Mesothelial cell of epicardium (in vitro differentiated cells): ENCODE results near the gene WNT8B. TPM values are rescaled to one million over a fixed set of nuclear protein-coding genes. Genes with fewer than 3 reads are reported as not detected.

Source experiments
- DNase-seq, 2 experiments: peaks; one replicate each; pipeline ENCODE4 v3.0.0; 2021; ENCODE audit warnings: low spot score in 2 of 2; ENCODE audit not compliant: unreplicated experiment in 2 of 2
- H3K27ac Mint-ChIP-seq: 2 replicates; pipeline ENCODE4 v1.8.0; 2021; ENCODE audit warnings: mixed read lengths
- H3K27me3 Mint-ChIP-seq: 2 replicates; pipeline ENCODE4 v1.8.0; 2021; ENCODE audit warnings: low read depth, mixed read lengths
- H3K36me3 Mint-ChIP-seq: 2 replicates; pipeline ENCODE4 v1.8.0; 2021; ENCODE audit warnings: mixed read lengths
- H3K4me1 Mint-ChIP-seq: 2 replicates; pipeline ENCODE4 v1.8.0; 2021; ENCODE audit warnings: mixed read lengths
- H3K4me3 Mint-ChIP-seq: 2 replicates; pipeline ENCODE4 v1.8.0; 2021; ENCODE audit warnings: mild to moderate bottlenecking, moderate library complexity, mixed read lengths
- H3K9me3 Mint-ChIP-seq: 2 replicates; pipeline ENCODE4 v1.8.0; 2021; ENCODE audit warnings: mixed read lengths
- total RNA-seq: library from RNA; stranded (reverse); gene quantifications from 3 replicates; pipeline ENCODE4 v1.2.1, GENCODE V29; 2021
- TF ChIP-seq, protein P1 (sequence below): fragments of 200-600 bp; sonication (generic); IDR thresholded peaks from one replicate; pipeline ENCODE4 v1.5.0; 2021; ENCODE audit warnings: antibody characterized with exemption; ENCODE audit not compliant: unreplicated experiment

WNT8B gene
- total RNA-seq, 1 donor from 2014 or later, result 0.69 TPM

DNA sequence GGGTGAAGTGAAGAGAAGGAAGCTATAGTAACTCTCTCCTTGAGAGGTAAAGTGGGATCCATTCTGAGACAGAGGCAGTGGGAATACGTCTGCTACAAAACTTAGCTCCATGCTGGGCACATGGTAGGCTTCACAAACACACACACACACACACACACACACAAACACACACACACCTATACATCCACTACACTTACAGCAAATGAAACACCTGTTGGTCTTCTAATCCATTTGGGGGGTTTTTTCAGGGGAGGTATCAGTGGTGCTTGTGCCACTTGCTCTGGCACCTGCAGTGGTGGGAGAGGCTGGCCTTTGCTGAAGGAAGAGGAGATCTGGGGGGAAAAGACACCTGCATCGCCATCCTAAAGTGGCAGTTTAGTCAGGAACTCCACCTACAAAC, 42.4 kb downstream of the WNT8B start:
- TF ChIP-seq, protein P1, sequence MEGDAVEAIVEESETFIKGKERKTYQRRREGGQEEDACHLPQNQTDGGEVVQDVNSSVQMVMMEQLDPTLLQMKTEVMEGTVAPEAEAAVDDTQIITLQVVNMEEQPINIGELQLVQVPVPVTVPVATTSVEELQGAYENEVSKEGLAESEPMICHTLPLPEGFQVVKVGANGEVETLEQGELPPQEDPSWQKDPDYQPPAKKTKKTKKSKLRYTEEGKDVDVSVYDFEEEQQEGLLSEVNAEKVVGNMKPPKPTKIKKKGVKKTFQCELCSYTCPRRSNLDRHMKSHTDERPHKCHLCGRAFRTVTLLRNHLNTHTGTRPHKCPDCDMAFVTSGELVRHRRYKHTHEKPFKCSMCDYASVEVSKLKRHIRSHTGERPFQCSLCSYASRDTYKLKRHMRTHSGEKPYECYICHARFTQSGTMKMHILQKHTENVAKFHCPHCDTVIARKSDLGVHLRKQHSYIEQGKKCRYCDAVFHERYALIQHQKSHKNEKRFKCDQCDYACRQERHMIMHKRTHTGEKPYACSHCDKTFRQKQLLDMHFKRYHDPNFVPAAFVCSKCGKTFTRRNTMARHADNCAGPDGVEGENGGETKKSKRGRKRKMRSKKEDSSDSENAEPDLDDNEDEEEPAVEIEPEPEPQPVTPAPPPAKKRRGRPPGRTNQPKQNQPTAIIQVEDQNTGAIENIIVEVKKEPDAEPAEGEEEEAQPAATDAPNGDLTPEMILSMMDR, result no peak
- DNase-seq, result no peak
- Mint-ChIP-seq H3K4me1 (peaks cover 22% of the 10 kb centered on the region), H3K27ac (no peak overlapping the region), H3K4me3 (no peak overlapping the region), H3K27me3 (peaks cover 4% of the 10 kb centered on the region), H3K36me3 (peaks cover 25% of the 10 kb centered on the region), H3K9me3 (no peaks in the 10 kb centered on the region)

DNA sequence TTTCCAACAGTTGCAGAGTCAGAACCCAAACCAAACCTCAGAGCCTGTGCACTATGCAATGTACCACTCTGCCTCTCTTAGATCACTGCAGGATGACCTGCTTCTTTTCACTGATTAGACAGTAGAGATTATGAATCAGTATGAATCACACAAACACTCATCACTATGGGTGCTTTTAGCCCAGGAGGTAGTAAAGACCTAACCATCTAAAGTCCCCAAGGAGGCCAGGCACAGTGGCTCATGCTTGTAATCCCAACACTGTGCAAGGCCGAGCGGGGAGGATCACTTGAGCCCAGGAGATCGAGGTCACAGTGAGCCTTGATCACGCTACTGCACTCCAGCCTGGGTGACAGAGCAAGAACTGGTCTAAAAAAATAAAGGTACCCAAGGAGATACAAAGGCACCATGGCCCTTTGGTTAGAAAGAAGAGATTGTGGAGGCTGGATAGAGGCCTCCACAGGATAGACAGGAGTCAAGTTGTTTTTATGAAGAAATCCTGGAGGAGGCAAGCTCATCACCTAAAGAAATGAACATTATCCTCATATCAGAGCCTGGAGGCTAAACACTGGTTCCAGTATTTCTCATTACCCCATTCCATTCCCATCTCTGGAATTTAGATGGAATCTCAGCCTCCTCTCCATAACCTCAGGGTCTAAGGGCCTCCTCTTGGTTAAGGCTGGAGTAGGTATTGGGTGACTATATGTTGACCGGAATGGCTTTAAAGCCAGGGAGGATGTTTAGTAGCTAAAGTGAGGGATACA, 44.0 kb downstream of the WNT8B start:
- no peak overlapping the region for H3K27ac Mint-ChIP-seq
- peaks cover 22% of the 10 kb centered on the region for H3K4me1 Mint-ChIP-seq
- peaks cover 15% of the 10 kb centered on the region for H3K36me3 Mint-ChIP-seq
- no peaks in the 10 kb centered on the region for H3K9me3 Mint-ChIP-seq
- no peak overlapping the region for H3K4me3 Mint-ChIP-seq
- TF ChIP-seq, protein P1, result no peak
- H3K27me3 Mint-ChIP-seq, result peaks cover 4% of the 10 kb centered on the region
- DNase-seq, result no peak

DNA sequence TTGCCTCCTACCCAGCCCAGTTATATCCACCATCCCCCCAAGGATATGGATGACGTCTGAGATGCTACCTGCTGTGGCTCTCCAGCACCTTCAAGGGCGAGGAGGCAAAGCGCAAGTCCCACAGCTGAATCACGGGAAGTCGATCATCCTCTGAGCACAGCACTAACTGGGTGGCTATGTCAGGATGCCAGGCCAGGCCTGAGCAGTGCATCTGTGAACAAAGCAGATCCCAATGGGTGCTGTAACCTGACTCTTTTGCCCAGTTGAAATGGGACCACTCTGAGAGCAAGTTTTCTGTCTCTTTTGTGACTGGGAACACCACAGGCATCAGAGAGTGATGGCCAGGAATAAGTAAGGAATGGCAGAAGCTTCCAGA, 44.5 kb downstream of the WNT8B start:
- peaks cover 4% of the 10 kb centered on the region for H3K27me3 Mint-ChIP-seq
- H3K4me3 Mint-ChIP-seq, result no peak overlapping the region
- H3K4me1 Mint-ChIP-seq, result peaks cover 22% of the 10 kb centered on the region
- no peak for DNase-seq
- peaks cover 14% of the 10 kb centered on the region for H3K36me3 Mint-ChIP-seq
- TF ChIP-seq, protein P1, result no peak
- H3K9me3 Mint-ChIP-seq, result no peaks in the 10 kb centered on the region
- H3K27ac Mint-ChIP-seq, result no peak overlapping the region

DNA sequence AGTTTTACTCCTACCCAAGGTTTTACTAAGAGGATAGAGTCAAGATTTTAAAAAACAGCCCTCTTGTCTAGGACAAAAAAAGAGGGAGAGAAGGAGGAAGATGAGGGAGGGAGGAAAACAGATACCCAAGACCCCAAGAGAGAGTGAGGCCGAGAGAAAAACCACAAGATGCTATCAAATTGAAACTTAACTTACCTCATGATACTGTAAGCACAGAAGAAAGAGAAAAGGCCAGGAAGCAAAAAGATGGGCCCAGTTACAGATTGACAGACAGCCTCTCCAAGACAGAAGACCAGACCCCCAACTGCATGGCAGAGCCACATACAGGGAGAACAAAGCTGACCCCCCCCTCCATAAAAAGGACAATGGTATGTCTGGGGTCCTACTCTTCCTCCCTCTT, 45.5 kb downstream of the WNT8B start:
- peaks cover 15% of the 10 kb centered on the region for H3K4me1 Mint-ChIP-seq
- no peak for DNase-seq
- TF ChIP-seq, protein P1, result no peak
- no peaks in the 10 kb centered on the region for H3K9me3 Mint-ChIP-seq
- peaks cover 14% of the 10 kb centered on the region for H3K36me3 Mint-ChIP-seq
- no peak overlapping the region for H3K27ac Mint-ChIP-seq
- no peak overlapping the region for H3K4me3 Mint-ChIP-seq
- peaks cover 4% of the 10 kb centered on the region for H3K27me3 Mint-ChIP-seq

DNA sequence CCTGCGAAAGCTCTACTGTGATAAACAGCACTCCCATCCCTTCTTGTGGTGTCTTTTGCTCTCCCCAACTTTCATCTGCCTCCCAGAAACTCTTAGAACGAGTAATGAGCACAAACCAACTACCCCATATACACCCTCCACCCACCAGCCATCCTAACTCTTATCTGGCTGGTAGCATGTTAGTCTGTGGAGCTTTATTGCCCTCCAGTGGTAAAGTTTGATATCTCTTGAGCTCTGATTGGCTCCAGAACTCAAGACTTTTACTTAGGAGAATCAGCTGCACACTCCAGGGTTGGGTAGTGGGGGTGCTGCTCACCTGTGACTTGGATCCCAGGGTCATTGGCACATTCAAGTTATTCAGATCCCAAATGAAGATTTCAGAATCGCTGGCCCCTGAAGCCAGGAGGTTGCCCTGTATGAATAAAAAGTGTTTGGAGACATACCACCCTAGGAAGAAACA, 45.9 kb downstream of the WNT8B start:
- Mint-ChIP-seq H3K36me3 (peaks cover 14% of the 10 kb centered on the region), H3K9me3 (no peaks in the 10 kb centered on the region), H3K4me3 (no peak overlapping the region), H3K4me1 (peaks cover 14% of the 10 kb centered on the region), H3K27me3 (peaks cover 4% of the 10 kb centered on the region), H3K27ac (no peak overlapping the region)
- TF ChIP-seq, protein P1, result peak; percentile 61
- DNase-seq, result no peak
